Measurements from ENCODE around the gene COL4A4.

DNA sequence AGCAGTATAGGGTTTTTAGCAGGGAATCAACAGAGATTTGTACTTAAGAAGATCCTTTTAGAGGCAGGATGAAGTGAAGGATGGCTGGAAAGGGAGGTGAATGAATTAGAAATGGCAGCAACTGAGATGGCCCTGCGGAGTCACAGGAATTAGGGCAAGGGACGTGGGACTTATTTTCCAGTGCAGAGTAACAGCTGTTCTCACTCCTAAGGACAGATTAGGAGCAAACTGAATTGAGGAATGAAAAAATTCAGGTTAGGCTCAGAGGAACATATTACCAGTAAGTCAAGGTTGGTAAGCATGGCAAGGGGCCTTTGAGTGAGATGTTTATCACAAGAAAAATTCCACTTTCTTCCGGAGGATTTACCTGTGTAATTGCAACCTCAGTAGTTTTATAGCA lies 34.9 kb upstream of the COL4A4 start:
- TF ChIP-seq POLR2A (IDR thresholded peaks at IDR 0.05): no peak
- TF ChIP-seq, protein P1, sequence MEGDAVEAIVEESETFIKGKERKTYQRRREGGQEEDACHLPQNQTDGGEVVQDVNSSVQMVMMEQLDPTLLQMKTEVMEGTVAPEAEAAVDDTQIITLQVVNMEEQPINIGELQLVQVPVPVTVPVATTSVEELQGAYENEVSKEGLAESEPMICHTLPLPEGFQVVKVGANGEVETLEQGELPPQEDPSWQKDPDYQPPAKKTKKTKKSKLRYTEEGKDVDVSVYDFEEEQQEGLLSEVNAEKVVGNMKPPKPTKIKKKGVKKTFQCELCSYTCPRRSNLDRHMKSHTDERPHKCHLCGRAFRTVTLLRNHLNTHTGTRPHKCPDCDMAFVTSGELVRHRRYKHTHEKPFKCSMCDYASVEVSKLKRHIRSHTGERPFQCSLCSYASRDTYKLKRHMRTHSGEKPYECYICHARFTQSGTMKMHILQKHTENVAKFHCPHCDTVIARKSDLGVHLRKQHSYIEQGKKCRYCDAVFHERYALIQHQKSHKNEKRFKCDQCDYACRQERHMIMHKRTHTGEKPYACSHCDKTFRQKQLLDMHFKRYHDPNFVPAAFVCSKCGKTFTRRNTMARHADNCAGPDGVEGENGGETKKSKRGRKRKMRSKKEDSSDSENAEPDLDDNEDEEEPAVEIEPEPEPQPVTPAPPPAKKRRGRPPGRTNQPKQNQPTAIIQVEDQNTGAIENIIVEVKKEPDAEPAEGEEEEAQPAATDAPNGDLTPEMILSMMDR (IDR thresholded peaks at IDR 0.05): no peak
- TF ChIP-seq EP300 (IDR thresholded peaks at IDR 0.05): no peak

Data from tibial nerve (tissue), 4 donors.